Measurements from ENCODE around the gene HTRA3. TPM values are rescaled to one million over a fixed set of nuclear protein-coding genes. Genes with fewer than 3 reads are reported as not detected.

HTRA3 gene
- total and polyA plus RNA-seq, 2 of the 8 experiments (the other 6 are each of a cell fraction or from before 2014, with no cell fraction given): 3.2 to 5.8 TPM

- TF ChIP-seq RBBP5 (IDR thresholded peaks at IDR 0.05; ENCODE audit: borderline replicate concordance, low read depth, low read length): no peak
- no peak for TF ChIP-seq POLR2A (IDR thresholded peaks at IDR 0.05; ENCODE audit: control extremely low read depth in 1 of 2, low read depth in 2 of 2, low read length in 2 of 2)
- no peak for TF ChIP-seq ASH2L (IDR thresholded peaks at IDR 0.05; ENCODE audit: low read length)
- TF ChIP-seq RFX5 (IDR thresholded peaks at IDR 0.05; ENCODE audit: borderline replicate concordance, low read depth, low read length): no peak
- no peak for TF ChIP-seq SP2 (IDR thresholded peaks at IDR 0.05; ENCODE audit: low read length)
- TF ChIP-seq NANOG (IDR thresholded peaks at IDR 0.05; ENCODE audit: insufficient read depth, low read depth, low read length, poor library complexity, severe bottlenecking): no peak
- TF ChIP-seq CHD1 (IDR thresholded peaks at IDR 0.05; ENCODE audit: low read depth, low read length): no peak
- TF ChIP-seq CTCF (IDR thresholded peaks at IDR 0.05; ENCODE audit: control extremely low read depth in 1 of 3, insufficient read depth in 1 of 3, low read depth in 1 of 3, low read length in 3 of 3): no peak
- TF ChIP-seq TAF7 (optimal IDR thresholded peaks at IDR 0.05; ENCODE audit: borderline replicate concordance, low read depth, low read length): no peak
- TF ChIP-seq GABPA (IDR thresholded peaks at IDR 0.05; ENCODE audit: borderline replicate concordance, insufficient read depth, low read length): no peak
These were observed 7.6 kb upstream of the HTRA3 start (continued) for GRCh38 chr4:8261851-8262535.

Measured in H1 (cell line).